ENCODE results near the gene C19orf81.

Gene C19orf81

GRCh38 chr19:50679177-50680125, 30.2 kb downstream of the C19orf81 start:
- peak; percentile 97 for DNase-seq (ENCODE audit: low spot score)

GRCh38 chr19:50686310-50687032, 37.2 kb downstream of the C19orf81 start:
- DNase-seq (ENCODE audit: low spot score) = no peak

GRCh38 chr19:50688766-50689165, 39.5 kb downstream of the C19orf81 start:
- no peak for DNase-seq (ENCODE audit: low spot score)

- no peak for DNase-seq (ENCODE audit: low spot score)
Measured at GRCh38 chr19:50690439-50690838, 41.2 kb downstream of the C19orf81 start.

- no peak for DNase-seq (ENCODE audit: low spot score)
Measured at GRCh38 chr19:50693064-50693975, 44.1 kb downstream of the C19orf81 start.

GRCh38 chr19:50694815-50695145, 45.5 kb downstream of the C19orf81 start:
- DNase-seq (ENCODE audit: low spot score) = no peak

- peak; percentile 73 for DNase-seq (ENCODE audit: low spot score)
Measured at GRCh38 chr19:50695251-50696093, 46.2 kb downstream of the C19orf81 start.

- DNase-seq (ENCODE audit: low spot score) = no peak
Measured at GRCh38 chr19:50696094-50696483, 46.8 kb downstream of the C19orf81 start.

- no peak for DNase-seq (ENCODE audit: low spot score)
Measured at GRCh38 chr19:50697414-50698124, 48.3 kb downstream of the C19orf81 start.

- no peak for DNase-seq (ENCODE audit: low spot score)
Measured at GRCh38 chr19:50701367-50701985, 52.2 kb downstream of the C19orf81 start.

- no peak for DNase-seq (ENCODE audit: low spot score)
Measured at GRCh38 chr19:50702158-50702870, 53.1 kb downstream of the C19orf81 start.

GRCh38 chr19:50702871-50703829, 53.9 kb downstream of the C19orf81 start:
- DNase-seq (ENCODE audit: low spot score) = no peak

GRCh38 chr19:50703915-50704796, 54.9 kb downstream of the C19orf81 start:
- DNase-seq (ENCODE audit: low spot score) = no peak

- peak; percentile 91 for DNase-seq (ENCODE audit: low spot score)
Measured at GRCh38 chr19:50705422-50706019, 56.3 kb downstream of the C19orf81 start.

- DNase-seq (ENCODE audit: low spot score) = no peak
Measured at GRCh38 chr19:50706387-50706786, 57.1 kb downstream of the C19orf81 start.

GRCh38 chr19:50708179-50708879, 59.1 kb downstream of the C19orf81 start:
- no peak for DNase-seq (ENCODE audit: low spot score)

Data from GM03348 (cell line).